ENCODE results near the gene CCDC90B. TPM values are rescaled to one million over a fixed set of nuclear protein-coding genes. Genes with fewer than 3 reads are reported as not detected.
A peak's percentile ranks its signal among the peaks of the same experiment; 100 is the strongest.

The CCDC90B gene
- total RNA-seq (2016; rRNA removed; fragmentation: Illumina TruSeq; extraction: Trizol) = 46.1 and 56.3 TPM in 2 replicates
- 35.5 and 36.0 TPM in 2 replicates for total RNA-seq (2016; cell fraction: cytosol; rRNA removed; fragmentation: Illumina TruSeq; extraction: Trizol; ENCODE audit: low read depth)
- 45.8 and 59.6 TPM in 2 replicates for total RNA-seq (2016; cell fraction: insoluble cytoplasmic fraction; rRNA removed; fragmentation: Illumina TruSeq; extraction: Trizol)
- total RNA-seq (2016; cell fraction: membrane; rRNA removed; fragmentation: Illumina TruSeq; extraction: Trizol) = 61.0 and 63.3 TPM in 2 replicates
- total RNA-seq (2016; cell fraction: nucleus; rRNA removed; fragmentation: Illumina TruSeq; extraction: Trizol) = 29.1 and 29.5 TPM in 2 replicates
- 15.2 and 17.1 TPM in 2 replicates for polyA plus RNA-seq (2011; rRNA removed)
- polyA plus RNA-seq (2011; cell fraction: cytosol; rRNA removed) = 12.4 and 15.3 TPM in 2 replicates
- polyA plus RNA-seq (2011; cell fraction: nucleus; rRNA removed) = 10.5 and 14.2 TPM in 2 replicates
- 20.7 and 28.8 TPM in 2 replicates for polyA plus RNA-seq (2012)
- polyA plus RNA-seq (2016; cell fraction: cytosol; fragmentation: Illumina TruSeq; extraction: Trizol; ENCODE audit: low read depth) = 28.9 and 42.1 TPM in 2 replicates
- polyA plus RNA-seq (2016; cell fraction: insoluble cytoplasmic fraction; fragmentation: Illumina TruSeq; extraction: Trizol; ENCODE audit: low read depth) = 53.4 and 61.7 TPM in 2 replicates
- polyA plus RNA-seq (2016; cell fraction: membrane; fragmentation: Illumina TruSeq; extraction: Trizol; ENCODE audit: low read depth) = 48.5 and 53.2 TPM in 2 replicates
- 35.9 and 38.0 TPM in 2 replicates for polyA plus RNA-seq (2016; cell fraction: nucleus; fragmentation: Illumina TruSeq; extraction: Trizol; ENCODE audit: insufficient read depth, low read depth)
- 21.0 and 28.5 TPM in 2 replicates for polyA minus RNA-seq (2011; rRNA and poly(A)+ RNA removed; ENCODE audit: low replicate concordance)
- polyA minus RNA-seq (2011; cell fraction: cytosol; rRNA and poly(A)+ RNA removed) = 13.6 and 16.4 TPM in 2 replicates
- polyA minus RNA-seq (2011; cell fraction: nucleus; rRNA and poly(A)+ RNA removed) = 56.9 and 58.7 TPM in 2 replicates
- percentile 85 among the genes with signal in this experiment for Bru-seq, nascent RNA
- BruChase-seq, experiment 1, labeled RNA remaining after a 6-hour chase = percentile 71 among the genes with signal in this experiment
- percentile 80 among the genes with signal in this experiment for BruChase-seq, experiment 2, labeled RNA remaining after a 2-hour chase
- long read RNA-seq, experiment 1, full-length matches to known transcripts = 24 of 34 reads
- long read RNA-seq, experiment 1, partial matches to known transcripts = 4 of 34 reads
- long read RNA-seq, experiment 1, other reads (novel, unspliced or antisense) = 6 of 34 reads
- long read RNA-seq, experiment 2, full-length matches to known transcripts = 33 of 49 reads
- long read RNA-seq, experiment 2, partial matches to known transcripts = 5 of 49 reads
- long read RNA-seq, experiment 2, other reads (novel, unspliced or antisense) = 11 of 49 reads

GRCh38 chr11:83285771-83286528 lies at the start of gene CCDC90B:
TSS of gene CCDC90B (minus strand) at chr11:83286367. CDS start at chr11:83285972, 395 bp downstream.
- peak within 1 kb of the TSS; percentile 94 for H3K9ac ChIP-seq (ENCODE audit: insufficient read depth, low read depth, low read length)
- no peaks in the 10 kb centered on the region for H3K9me3 ChIP-seq (ENCODE audit: low read length)
- BruUV-seq (replicated peaks) = no TSS peak
- no peaks in the 10 kb centered on the region for H3K36me3 ChIP-seq (replicated peaks in 1 of 2; ENCODE audit: control insufficient read depth in 1 of 2, insufficient read depth in 2 of 2, low read length in 2 of 2)
- in situ Hi-C loops (cut with HindIII; ENCODE audit: extremely low pct_ligation_motif_present, low pct_unique_long_range_greater_than_20kb) (no loop called here), intact Hi-C loops (cut with micrococcal nuclease; ENCODE audit: unreplicated experiment) (loop anchor here (2.0 to 10.0 kb wide), 3 partner anchors 29 to 381 kb away; partner anchors contain the start of genes DDIAS and PRCP)
- H3K4me1 ChIP-seq (ENCODE audit: insufficient read depth, low read length) = peaks cover 34% of the 10 kb centered on the region
- CTCF ChIA-PET (ENCODE audit: low intra/inter-chr PET ratio, low total read pairs) = no interaction called here
- H3K4me3 ChIP-seq (replicated peaks in 1 of 3; ENCODE audit: insufficient read depth in 1 of 3, low read depth in 2 of 3, low read length in 3 of 3) = peak within 1 kb of the TSS; percentile 68 to 91 (median 75)
- H4K20me1 ChIP-seq (ENCODE audit: insufficient read depth, low read length) = no peaks in the 10 kb centered on the region
- DNase-seq (ENCODE audit: low spot score) (peak; percentile 95), FAIRE-seq (peak; percentile 87), ATAC-seq (peak; percentile 94)
- POLR2A ChIA-PET = interaction anchor here (0.6 to 3.6 kb wide), 19 partner anchors 9 to 475 kb away, joined by 3 to 28 read pairs (median 4); partner anchors contain the start of genes ANKRD42, DDIAS, PCF11 and PRCP
- 1% methylated on average over 15 of the region's 55 CpGs for WGBS (ENCODE audit: low lambda C conversion rate)
- peak within 1 kb of the TSS; percentile 96 for H3K27ac ChIP-seq (ENCODE audit: extremely low read length, insufficient read depth, low read length)
- peaks cover 9% of the 10 kb centered on the region for H3K79me2 ChIP-seq (ENCODE audit: insufficient read depth, low read length)
- H3K27me3 ChIP-seq (ENCODE audit: control insufficient read depth in 1 of 2, insufficient read depth in 2 of 2, low read length in 2 of 2) = no peaks in the 10 kb centered on the region
- H2AFZ ChIP-seq (ENCODE audit: low read length) = peak within 1 kb of the TSS; percentile 51
- peak within 1 kb of the TSS; percentile 79 for H3K4me2 ChIP-seq (ENCODE audit: low read depth, low read length)
- no peak for TF ChIP-seq MIXL1 (CRISPR knock-in tag; IDR thresholded peaks at IDR 0.05)
- peak; percentile 22; the same call in 1 of the 2 replicates for TF ChIP-seq ZNF550 (CRISPR knock-in tag; IDR thresholded peaks at IDR 0.05; ENCODE audit: borderline replicate concordance)
- TF ChIP-seq ZNF790 (CRISPR knock-in tag; IDR thresholded peaks at IDR 0.05; ENCODE audit: borderline replicate concordance) = peak; percentile 45; the same call in 1 of the 2 replicates
- TF ChIP-seq TBX2 (CRISPR knock-in tag; IDR thresholded peaks at IDR 0.05; ENCODE audit: borderline replicate concordance) = peak; percentile 64; the same call in 1 of the 2 replicates
- no peak for TF ChIP-seq ZSCAN20 (CRISPR knock-in tag; IDR thresholded peaks at IDR 0.05; ENCODE audit: borderline replicate concordance)
- peak; percentile 45; the same call in 1 of the 2 replicates for TF ChIP-seq TFDP1 (CRISPR knock-in tag; IDR thresholded peaks at IDR 0.05; ENCODE audit: borderline replicate concordance)
- TF ChIP-seq ZNF816 (CRISPR knock-in tag; IDR thresholded peaks at IDR 0.05; ENCODE audit: borderline replicate concordance) = peak; percentile 69; the same call in 1 of the 2 replicates
- TF ChIP-seq MYC (CRISPR knock-in tag; IDR thresholded peaks at IDR 0.05; ENCODE audit: borderline replicate concordance) = peak; percentile 65
- TF ChIP-seq GMEB1 (CRISPR knock-in tag; IDR thresholded peaks at IDR 0.05; ENCODE audit: borderline replicate concordance) = peak; percentile 96
- peak; percentile 51; the same call in 1 of the 2 replicates for TF ChIP-seq TRIM24 (CRISPR knock-in tag; IDR thresholded peaks at IDR 0.05)
- TF ChIP-seq ELK4 (CRISPR knock-in tag; IDR thresholded peaks at IDR 0.05; ENCODE audit: borderline replicate concordance) = no peak

All from HepG2 (cell line).